AG09309 (cell line): ENCODE measurements around the gene DHX58.

Source experiments
- DNase-seq: peaks from one replicate; pipeline ENCODE4 v3.0.0-alpha.2; 2010; ENCODE audit warnings: low read depth
- H3K4me3 ChIP-seq: 2 replicates; pipeline ENCODE4 v1.5.1; 2011; ENCODE audit warnings: mild to moderate bottlenecking, low read depth, low read length, moderate library complexity; ENCODE audit not compliant: control insufficient read depth
- CTCF ChIP-seq: IDR thresholded peaks from 2 replicates; pipeline ENCODE4 v1.5.1; 2011; ENCODE audit warnings: mild to moderate bottlenecking, low read depth, low read length, inconsistent platforms; ENCODE audit not compliant: insufficient read depth, control insufficient read depth; ENCODE audit errors: missing control alignments

DHX58 gene

GRCh38 chr17:42077755-42078154, 34.8 kb downstream of the DHX58 start:
- no peak for DNase-seq
- no peak for TF ChIP-seq CTCF
- H3K4me3 ChIP-seq = no peak overlapping the region

GRCh38 chr17:42076797-42077559, 35.5 kb downstream of the DHX58 start:
- H3K4me3 ChIP-seq = no peak overlapping the region
- no peak for DNase-seq
- TF ChIP-seq CTCF = no peak

- H3K4me3 ChIP-seq = no peak overlapping the region
- no peak for DNase-seq
- TF ChIP-seq CTCF = no peak
These were observed 36.7 kb downstream of the DHX58 start for GRCh38 chr17:42075789-42076188.

- no peak for TF ChIP-seq CTCF
- no peak for DNase-seq
- no peak overlapping the region for H3K4me3 ChIP-seq
These were observed 40.0 kb downstream of the DHX58 start for GRCh38 chr17:42072323-42073187.

GRCh38 chr17:42071810-42072209, 40.7 kb downstream of the DHX58 start:
- no peak for DNase-seq
- no peak for TF ChIP-seq CTCF

GRCh38 chr17:42068979-42069378, 43.5 kb downstream of the DHX58 start:
- DNase-seq = no peak
- no peak overlapping the region for H3K4me3 ChIP-seq
- no peak for TF ChIP-seq CTCF

More at GRCh38 chr17:42071810-42072209, 40.7 kb downstream of the DHX58 start:
- no peak overlapping the region for H3K4me3 ChIP-seq
